ACHN (cell line): ENCODE measurements around the gene EHBP1.
A peak's percentile ranks its signal among the peaks of the same experiment; 100 is the strongest.

Experiments used
- DNase-seq: peaks from one replicate; pipeline ENCODE4 v3.0.0-alpha.2; 2015
- in situ Hi-C: cut with HindIII; loops from 2 replicates; pipeline ENCODE4 v1.10.0; 2017; ENCODE audit warnings: low sequenced_read_pairs, low pct_ligation_motif_present, low pct_unique_long_range_greater_than_20kb

EHBP1 gene

DNA sequence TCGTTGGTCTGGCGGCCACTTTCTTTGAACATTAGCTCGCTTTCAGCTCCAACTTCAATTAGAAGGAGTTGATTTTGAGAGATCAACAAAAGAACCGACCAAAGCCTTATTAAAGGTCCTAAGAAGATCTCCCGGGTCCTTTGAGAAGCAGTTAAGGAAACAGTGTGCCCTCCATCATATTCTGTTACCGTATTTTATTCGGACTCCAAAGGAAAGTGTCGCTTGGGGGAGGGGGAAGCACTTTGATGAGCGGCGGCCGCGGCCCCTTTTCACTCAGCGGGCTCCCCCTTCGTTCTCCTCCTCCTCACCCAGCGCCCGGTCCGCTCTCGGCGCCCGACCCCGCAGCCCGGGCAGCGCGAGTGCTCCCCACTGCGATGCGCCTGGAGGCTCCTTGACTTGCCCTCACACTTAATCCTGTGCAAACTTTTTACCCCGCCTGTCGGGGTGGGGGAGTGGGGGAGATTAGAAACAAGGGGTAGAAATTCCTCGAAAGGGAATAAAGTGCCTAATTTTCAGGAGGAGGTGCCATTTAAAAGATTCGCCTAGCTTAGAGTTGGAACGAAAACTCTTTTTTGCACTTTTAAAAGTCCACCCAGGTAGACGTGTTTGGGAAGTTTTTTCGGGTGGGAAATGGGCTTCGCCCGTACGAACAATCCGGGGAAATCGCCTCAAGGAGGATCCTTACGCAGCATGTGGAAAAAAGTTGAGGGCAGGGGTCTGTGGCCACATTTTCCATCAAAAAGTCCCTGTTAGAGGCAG is 343.9 kb downstream of the EHBP1 start:
- DNase-seq: peak; percentile 21

DNA sequence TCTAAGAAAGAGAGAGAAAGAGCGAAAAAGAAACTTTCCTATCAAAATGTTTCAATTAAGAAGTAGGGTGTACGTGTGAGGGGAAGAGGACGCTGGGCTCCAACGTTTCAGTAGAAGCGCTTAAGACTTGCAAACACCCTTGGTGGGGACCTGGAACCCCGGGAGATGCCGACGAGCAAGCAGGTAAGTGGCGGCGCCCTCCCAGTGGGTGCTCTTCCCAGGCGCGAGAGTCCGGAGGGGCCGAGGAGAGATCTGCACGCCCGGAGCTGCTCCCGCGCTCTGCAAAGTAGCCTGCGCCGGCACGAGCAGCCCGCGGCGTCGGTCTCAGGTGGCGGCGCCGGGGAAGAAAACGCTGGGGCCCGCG is 344.4 kb downstream of the EHBP1 start:
- in situ Hi-C loops: no loop called here
- DNase-seq: peak; percentile 56

More for the DNA sequence above, 343.9 kb downstream of the EHBP1 start:
- in situ Hi-C loops: no loop called here

DNA sequence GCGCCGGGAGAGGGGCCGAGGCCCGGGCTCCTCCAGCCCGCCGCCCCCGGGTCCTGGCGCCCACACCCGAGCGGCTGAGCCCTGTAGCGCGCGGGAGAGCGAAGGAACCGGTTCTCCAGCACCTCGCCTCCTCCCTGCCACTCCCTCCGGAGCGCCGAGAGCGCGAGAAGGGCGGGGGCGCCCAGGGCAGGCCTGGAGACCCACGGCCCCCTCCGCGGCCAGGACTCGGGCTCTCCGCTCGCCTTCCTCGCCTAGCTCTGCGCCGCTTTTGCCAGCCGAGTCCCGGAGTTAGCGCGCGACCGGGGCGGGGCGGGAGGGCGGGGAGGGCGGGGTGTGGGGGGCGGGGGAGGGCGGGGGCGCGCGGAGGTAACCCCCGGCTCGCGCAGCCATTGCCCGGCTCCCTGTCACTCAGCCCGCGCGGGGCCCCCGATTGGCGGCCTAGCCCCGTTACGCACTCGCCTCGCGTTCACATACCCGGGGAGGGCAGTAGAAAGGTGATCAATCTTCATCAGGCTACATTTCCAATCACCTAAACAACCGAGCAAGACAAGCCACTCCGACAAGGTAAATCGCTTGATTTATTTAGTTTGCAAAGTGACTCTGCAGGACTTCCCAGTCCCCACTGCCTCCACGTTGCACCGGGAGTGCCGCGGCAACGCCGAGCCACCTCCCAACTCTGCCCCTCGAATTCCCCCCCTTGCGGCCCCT is 345.0 kb downstream of the EHBP1 start, which contains the start of gene OTX1:
Gene OTX1, plus strand, starts transcription at position 497 of the 708 bp plus-strand sequence. CDS start 2,161 bp downstream, outside the sequence.
- in situ Hi-C loops: no loop called here
- DNase-seq: peak; percentile 84

DNA sequence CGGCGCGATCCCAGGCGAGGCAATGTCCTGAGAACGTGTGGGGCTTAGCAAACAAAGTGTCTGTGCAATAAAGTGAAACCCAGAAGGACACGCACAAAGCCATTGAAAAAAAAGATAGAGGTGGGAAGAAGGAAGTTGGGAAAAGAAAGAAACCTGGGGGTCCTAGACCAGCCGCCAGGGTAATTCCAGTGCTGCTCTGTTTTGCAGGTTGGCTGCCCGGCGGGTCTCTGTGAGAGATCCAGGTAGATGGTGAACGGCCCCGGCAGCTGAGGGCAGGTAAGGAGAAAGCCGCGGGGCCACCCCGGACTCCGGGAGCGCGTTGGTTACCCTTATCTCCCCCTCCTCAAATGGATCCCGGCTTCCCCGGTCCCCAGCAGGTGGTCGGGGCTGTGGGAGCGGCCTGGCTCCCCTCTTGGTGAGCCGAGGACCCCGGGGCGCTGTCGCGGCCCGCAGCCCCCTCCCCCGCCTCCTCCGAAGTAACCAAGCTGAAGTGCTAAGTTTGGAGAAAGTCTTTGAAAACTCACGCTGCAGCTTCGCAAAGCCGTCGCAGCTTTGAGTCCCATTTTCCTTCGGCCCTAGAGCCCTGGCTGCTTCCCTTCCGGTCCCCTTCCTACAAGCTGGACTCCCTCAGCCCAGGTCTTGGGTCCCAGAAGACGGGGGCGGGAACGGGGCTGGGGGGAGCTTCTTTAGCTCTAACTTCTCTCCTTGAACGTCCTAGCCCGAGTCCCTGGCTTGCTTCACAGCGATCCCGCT is 345.7 kb downstream of the EHBP1 start:
- in situ Hi-C loops: no loop called here
- peak; percentile 24 for DNase-seq

DNA sequence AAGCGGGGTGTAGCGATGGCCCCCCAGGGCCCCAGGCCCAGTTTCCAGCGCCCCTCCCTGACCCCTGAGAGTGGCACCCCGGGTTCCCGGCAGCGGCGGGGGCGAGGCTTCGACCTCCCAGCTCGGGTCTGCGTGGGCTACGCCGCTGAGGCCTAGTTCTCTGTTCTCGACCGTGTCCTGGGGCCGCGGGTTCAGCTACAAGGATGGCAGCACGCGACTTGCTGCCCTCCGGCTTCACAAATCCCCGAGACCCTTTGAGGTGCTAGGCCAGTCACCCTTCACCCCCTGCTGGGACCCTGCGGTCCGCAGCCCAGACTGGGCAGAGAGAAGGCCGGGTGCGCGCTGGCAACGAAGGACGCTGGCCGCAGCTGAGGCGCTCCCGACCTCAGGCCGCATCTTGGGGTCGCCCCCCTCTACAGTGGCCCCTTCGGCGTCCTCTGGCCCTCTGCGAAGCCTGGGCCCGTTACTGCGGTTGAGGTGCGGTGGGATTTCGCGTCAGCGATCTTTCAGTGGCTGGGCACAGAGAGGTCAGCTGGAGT is 346.4 kb downstream of the EHBP1 start:
- DNase-seq: no peak
- in situ Hi-C loops: no loop called here

DNA sequence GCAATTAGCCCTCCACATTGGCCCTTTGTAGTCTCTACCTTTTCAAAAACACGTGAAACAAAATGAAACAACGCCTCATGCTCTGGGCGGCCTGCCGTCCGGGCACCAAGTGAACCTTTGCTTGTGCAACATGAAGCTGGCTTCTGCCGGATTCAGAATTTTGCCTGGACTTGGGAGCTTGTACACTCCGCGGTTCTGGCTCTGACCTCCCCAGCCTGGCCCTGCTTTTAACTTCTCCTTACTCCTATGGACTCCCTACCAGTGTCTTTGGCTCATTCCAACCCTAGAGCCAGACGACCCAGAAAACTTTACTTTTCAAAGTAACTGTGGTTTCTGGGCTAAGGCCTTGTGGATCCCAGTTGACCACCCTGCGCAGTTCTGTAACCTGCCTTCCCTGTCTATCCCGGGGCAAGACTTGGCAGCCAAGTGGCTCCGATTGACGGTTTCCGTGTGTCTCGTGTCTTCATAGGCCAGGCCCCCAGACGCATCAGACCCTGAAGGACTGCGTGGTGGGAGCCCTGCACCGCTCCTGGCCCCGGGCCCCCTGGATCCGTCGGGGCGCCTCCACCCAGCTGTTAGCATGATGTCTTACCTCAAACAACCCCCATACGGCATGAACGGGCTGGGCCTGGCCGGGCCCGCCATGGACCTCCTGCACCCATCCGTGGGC is 347.0 kb downstream of the EHBP1 start:
- DNase-seq: no peak

DNA sequence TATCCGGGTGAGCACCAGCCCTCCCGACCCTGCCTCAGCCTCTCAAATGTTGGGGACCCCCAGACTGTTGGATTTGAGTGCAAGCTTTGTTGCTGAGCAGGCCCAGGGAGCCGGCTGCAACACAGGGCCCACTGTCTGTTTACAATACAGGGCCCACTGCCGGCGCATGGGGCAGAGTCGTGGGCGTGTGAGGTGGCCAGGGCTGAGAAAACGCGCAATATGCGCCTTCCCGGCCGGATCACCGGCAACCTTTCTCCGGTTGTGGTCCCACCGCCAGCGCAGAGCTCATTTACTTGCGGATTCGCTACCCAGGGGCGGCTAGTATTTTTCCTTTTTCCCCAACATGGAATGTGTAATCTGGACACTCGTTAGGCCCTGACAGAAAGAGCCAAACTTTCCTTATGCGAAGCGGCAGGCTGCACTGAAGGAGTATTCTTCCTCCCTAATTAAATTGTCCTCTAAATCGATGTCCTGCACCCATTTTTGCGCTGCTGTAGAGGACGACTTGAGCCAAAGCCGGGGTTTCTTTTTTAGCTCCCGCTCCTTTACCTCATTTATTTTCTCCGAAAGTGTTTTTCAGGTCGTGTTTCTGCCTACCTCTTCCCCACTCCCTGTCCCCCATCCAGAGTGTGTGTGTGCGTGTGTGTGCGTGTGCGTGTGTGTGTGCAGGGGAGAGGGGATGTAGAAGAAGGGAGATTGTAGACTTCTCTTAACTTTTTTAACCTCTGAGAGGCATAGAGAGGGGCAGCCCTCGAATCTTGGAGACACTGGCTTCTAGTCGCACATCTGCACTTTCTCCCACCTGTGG is 347.8 kb downstream of the EHBP1 start:
- no peak for DNase-seq
- in situ Hi-C loops: no loop called here

More for the DNA sequence above, 347.0 kb downstream of the EHBP1 start:
- in situ Hi-C loops: no loop called here

DNA sequence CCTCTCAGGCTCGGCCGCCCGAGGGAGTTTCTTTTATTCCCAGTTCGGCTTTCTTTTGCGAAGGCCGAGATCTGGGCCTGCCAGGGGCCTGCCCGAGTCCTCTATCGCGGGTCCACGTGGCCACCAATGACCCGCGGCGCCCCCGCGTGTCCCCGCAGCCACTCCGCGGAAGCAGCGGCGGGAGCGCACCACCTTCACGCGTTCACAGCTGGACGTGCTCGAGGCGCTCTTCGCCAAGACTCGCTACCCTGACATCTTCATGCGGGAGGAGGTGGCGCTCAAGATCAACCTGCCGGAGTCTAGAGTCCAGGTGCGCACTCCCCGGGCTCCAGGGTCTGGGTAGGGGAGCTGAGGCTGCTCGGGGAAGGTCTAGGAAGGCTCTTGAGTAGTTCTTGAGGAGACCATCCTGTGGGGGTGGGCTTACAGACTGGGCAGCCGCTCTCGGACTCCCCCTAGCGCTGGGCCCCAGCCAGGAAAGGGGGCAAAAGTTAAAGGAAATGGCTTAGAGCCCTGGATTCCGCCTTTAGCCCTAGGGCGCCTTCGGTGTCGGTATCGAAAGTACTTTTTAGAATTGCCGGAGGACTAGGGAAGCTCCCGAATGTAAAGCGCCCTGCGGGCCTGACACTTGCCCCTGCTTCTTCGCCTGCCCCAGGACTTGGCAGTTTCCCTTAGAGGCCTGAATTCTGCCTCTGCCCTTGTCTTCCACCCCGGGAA is 348.5 kb downstream of the EHBP1 start:
- in situ Hi-C loops: no loop called here

DNA sequence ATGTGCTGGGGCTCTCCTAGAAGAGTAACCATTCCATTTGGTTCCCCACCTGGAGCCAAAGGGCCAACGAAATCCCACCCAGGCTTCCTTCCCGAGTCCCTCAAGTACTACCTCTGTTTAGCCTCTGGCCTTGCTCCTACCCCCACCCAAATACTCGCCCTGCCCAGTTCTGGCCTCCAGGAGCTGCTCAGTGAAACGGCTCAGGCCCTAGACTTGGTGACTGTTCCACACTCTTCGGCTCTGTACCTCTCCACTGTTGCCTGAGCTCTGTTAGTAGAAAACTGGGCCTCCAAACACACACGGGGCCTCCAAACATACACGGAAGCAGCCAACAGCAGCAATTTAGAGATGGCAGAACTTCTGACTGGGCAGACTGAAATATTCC is 349.3 kb downstream of the EHBP1 start:
- in situ Hi-C loops: no loop called here

More for the DNA sequence above, 348.5 kb downstream of the EHBP1 start:
- no peak for DNase-seq

DNA sequence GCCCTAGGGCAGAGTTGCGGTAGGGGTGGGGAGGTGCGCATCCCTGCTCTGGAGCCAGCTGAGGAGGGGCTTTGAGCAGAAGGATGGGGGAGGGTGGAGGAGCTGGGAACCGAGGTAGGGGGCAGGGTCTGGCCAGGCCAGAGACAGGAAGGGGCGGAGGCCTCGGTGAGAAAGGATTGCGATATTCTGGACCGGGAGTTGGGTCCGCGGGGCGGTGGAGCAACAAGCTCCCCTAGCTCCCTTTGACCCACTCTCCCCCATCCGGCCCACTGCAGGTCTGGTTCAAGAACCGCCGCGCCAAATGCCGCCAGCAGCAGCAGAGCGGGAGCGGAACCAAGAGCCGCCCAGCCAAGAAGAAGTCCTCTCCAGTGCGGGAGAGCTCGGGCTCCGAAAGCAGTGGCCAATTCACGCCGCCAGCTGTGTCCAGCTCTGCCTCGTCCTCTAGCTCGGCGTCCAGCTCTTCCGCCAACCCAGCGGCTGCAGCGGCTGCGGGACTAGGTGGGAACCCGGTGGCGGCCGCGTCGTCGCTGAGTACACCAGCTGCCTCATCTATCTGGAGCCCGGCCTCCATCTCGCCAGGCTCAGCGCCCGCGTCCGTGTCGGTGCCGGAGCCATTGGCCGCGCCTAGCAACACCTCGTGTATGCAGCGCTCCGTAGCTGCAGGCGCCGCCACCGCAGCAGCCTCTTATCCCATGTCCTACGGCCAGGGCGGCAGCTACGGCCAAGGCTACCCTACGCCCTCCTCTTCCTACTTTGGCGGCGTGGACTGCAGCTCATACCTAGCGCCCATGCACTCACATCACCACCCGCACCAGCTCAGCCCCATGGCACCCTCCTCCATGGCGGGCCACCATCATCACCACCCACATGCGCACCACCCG is 350.0 kb downstream of the EHBP1 start:
- in situ Hi-C loops: no loop called here
- DNase-seq: no peak

More for the DNA sequence above, 349.3 kb downstream of the EHBP1 start:
- no peak for DNase-seq

DNA sequence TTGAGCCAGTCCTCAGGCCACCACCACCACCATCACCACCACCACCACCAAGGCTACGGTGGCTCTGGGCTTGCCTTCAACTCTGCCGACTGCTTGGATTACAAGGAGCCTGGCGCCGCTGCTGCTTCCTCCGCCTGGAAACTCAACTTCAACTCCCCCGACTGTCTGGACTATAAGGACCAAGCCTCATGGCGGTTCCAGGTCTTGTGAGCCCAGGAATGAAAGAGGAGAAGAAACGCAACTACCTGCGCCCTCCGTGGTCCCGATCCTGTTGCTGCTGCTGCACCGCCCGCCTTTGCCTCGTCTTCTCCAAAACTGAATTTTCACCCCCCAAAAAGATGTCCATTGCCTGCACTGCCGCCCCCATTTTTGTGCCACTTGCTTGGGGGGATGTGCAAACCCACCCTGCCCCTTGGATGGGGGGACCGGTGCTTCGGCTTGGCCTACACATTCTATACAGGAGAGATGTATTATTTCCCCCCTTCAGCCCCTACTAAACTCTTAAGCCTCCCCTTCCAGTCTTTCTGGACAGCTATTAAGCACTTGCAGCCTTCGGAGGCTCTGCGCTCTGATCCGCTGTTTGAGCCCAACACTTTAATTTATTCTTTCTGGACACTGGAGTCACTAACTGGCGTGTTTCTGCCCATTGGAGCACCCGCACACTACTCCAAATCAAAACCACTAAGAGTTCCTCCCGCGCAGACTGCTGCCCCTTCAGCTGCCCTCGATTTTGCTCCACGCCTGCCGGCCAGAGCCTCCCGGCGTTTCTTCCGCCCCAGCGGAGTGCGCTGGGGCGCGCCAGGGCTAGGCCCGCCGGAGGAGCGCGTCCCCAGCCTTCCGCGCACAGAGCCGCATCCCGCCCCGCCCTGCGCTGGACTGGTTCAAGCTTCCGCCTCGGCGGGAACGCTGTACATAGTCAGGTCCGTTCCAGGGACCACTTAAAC is 350.9 kb downstream of the EHBP1 start:
- DNase-seq: no peak
- in situ Hi-C loops: no loop called here

DNA sequence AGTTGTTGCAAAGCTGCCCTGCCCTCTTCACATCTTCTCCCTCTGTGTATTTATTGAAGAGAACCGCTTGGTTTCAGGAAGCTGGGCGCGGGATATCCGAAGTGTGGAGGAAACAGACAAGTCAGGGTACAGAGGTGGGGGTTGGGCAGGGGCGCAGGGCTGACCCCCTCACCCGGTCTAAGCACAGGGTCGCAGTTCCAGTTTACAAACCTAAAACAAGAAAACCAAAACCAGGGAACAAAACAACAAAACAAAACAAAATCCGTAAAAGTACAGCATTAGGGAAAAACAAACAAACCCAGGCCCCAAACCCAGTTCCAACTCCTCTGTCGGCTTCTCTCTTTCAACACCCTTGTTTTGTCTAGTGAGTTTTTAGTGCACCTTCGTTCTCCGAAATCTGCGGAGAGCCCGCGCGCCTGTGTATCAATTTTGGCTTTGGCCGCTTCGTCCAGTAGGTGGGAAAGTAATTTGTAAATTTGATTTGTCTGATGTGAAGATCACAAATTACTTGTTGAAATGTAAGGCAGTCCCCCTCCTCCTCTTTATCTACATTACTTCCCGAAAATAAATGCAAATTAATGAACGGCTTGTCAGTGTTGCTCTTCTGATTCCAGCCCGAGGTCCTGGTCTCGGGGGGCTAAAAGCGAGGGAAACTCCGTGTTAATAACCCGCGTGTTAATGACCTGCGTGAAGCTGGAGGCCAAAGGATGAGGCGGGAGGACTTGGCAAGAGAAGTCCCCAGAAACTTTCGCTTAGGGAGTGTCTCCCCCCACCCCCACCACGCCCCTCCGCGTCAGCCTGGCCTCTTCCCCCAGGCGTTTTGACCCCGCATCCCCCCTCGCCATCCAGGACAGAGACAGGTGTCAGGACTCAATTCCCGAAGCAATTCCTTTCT is 352.0 kb downstream of the EHBP1 start:
- in situ Hi-C loops: no loop called here

DNA sequence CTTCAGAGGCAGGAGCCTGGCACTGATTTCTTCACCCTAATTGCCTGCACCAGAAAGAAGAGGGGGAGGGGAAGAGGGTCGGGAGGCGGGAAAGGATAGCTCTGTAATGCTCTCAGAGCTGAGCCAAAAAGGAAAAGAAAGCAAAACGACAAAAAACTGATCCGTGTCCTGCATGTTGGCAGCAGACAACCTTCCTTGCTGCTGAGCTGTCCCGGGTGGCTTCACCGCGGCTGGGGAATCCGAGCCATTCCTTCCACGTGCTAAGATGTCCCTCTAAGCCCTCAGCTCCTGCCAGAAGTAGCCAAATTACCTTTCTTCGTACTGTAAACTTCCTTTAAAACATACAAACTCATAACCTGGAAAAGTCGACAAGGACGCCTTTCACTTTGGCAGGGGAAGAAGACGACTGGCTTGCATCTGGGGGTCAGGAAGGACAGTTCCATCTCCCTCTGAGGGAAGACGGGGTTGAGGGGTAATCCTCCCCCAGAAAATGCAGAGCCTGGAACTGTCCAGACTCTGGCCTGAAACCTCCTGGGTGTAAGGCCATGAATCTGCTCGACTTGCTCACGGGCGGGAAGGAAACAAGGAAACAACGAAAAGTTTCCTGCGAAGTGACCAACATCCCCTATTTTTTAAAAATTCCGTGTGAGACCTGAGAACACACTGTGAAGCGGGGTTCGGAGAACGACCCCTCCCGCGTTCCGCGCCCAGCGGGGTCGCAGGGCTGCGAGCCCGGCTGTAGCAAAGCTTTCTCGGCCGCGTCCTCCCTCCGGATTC is 352.8 kb downstream of the EHBP1 start:
- in situ Hi-C loops: no loop called here
- DNase-seq: peak; percentile 22

More for the DNA sequence above, 352.0 kb downstream of the EHBP1 start:
- no peak for DNase-seq
